Measurements from ENCODE around the gene RRP9. TPM values are rescaled to one million over a fixed set of nuclear protein-coding genes. Genes with fewer than 3 reads are reported as not detected.

Gene RRP9
- total RNA-seq, 2 donors from 2014 or later = 8.0 to 13.2 TPM

DNA sequence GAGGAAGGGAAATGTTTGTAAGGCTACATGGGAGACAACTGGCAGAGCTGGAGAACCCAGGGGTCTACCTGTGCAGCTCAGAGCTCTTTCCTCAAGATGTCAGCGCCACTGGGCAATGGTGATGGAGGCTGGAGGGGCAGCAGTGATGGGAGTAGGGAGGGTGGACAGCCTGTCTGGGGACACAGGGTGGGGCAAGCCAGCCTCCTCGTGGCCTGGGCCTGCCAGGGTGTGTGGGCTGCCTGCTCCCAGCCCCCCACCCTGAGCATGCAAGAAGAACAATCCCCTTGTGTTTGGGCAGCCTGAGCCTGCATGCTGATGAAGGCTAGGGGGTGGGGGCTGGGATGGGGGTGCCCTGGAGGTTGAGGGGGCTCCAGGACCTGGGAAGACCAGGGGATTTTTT, 24.3 kb upstream of the RRP9 start:
- H3K9me3 ChIP-seq = no peaks in the 10 kb centered on the region
- no peak for ATAC-seq
- H3K4me3 ChIP-seq = no peak overlapping the region
- no peak for DNase-seq
- TF ChIP-seq POLR2A (IDR thresholded peaks at IDR 0.05) = no peak
- TF ChIP-seq, protein P1, sequence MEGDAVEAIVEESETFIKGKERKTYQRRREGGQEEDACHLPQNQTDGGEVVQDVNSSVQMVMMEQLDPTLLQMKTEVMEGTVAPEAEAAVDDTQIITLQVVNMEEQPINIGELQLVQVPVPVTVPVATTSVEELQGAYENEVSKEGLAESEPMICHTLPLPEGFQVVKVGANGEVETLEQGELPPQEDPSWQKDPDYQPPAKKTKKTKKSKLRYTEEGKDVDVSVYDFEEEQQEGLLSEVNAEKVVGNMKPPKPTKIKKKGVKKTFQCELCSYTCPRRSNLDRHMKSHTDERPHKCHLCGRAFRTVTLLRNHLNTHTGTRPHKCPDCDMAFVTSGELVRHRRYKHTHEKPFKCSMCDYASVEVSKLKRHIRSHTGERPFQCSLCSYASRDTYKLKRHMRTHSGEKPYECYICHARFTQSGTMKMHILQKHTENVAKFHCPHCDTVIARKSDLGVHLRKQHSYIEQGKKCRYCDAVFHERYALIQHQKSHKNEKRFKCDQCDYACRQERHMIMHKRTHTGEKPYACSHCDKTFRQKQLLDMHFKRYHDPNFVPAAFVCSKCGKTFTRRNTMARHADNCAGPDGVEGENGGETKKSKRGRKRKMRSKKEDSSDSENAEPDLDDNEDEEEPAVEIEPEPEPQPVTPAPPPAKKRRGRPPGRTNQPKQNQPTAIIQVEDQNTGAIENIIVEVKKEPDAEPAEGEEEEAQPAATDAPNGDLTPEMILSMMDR (IDR thresholded peaks at IDR 0.05) = no peak
- H3K27me3 ChIP-seq = no peaks in the 10 kb centered on the region
- WGBS, 2 donors = 80% methylated on average over 2 of the region's 2 CpGs
- intact Hi-C loops (cut with DNase I) = no loop called here
- peaks cover 63% of the 10 kb centered on the region for H3K4me1 ChIP-seq
- H3K27ac ChIP-seq = no peak overlapping the region
- H3K36me3 ChIP-seq (replicated peaks in 1 of 2; ENCODE audit: insufficient read depth in 1 of 2, low read depth in 2 of 2) = no peaks in the 10 kb centered on the region

DNA sequence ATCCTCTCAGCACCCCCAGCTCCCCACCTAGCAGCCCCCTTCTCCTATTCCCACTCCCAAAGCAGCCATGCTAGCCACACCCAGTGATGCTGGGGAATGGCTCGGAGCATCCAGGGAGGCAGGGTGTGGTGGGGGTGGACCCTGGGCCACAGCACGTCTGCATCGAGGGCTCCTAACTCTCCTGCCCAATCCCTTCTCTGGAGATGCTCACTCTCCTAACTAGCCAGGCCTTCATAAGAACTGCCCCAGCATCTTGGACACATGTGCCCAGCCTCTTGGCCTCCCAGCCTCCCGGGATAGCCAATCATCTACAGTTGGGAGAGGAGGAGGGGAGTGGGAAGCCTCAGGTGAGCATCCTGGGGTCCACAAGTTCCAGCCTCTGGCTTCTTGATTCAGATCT, 22.8 kb upstream of the RRP9 start:
- Histone ChIP-seq H3K9me3 (no peaks in the 10 kb centered on the region), H3K27ac (no peak overlapping the region), H3K4me1 (peaks cover 48% of the 10 kb centered on the region), H3K4me3 (no peak overlapping the region), H3K27me3 (no peaks in the 10 kb centered on the region), H3K36me3 (replicated peaks in 1 of 2; ENCODE audit: insufficient read depth in 1 of 2, low read depth in 2 of 2) (no peaks in the 10 kb centered on the region)
- no peak for DNase-seq
- TF ChIP-seq POLR2A (IDR thresholded peaks at IDR 0.05) = no peak
- TF ChIP-seq, protein P1 (IDR thresholded peaks at IDR 0.05) = no peak
- intact Hi-C loops (cut with DNase I) = no loop called here
- no peak for ATAC-seq
- WGBS, 2 donors = 83 to 84% methylated on average over 4 of the region's 4 CpGs

DNA sequence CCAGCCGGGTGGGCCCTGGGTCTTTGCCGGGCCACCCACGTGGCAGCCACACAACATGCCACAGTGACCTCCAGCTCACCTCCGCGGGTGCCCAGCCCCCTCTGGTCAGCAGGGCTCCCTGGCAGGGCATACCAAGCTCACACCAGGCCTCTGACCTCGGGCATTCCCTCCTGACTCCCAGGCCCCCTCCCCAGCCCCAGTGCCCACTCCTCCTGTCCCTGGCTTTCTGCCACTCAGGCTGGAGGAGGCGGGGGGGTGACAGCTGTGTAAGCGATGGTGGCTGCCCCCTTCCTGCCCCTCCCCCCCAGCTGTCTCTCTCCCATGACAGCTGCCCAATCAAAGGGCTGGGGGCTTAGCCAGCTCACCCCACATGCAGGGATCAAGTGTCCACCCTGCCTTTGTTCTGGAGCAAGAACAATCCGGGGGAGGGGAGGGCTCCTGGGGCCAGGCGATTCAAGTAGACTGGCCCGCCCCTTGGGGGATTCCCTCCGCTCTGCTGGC, 22.3 kb upstream of the RRP9 start:
- 69 to 79% methylated on average over 9 to 12 of the region's 12 CpGs for WGBS, 2 donors
- no peak for ATAC-seq

DNA sequence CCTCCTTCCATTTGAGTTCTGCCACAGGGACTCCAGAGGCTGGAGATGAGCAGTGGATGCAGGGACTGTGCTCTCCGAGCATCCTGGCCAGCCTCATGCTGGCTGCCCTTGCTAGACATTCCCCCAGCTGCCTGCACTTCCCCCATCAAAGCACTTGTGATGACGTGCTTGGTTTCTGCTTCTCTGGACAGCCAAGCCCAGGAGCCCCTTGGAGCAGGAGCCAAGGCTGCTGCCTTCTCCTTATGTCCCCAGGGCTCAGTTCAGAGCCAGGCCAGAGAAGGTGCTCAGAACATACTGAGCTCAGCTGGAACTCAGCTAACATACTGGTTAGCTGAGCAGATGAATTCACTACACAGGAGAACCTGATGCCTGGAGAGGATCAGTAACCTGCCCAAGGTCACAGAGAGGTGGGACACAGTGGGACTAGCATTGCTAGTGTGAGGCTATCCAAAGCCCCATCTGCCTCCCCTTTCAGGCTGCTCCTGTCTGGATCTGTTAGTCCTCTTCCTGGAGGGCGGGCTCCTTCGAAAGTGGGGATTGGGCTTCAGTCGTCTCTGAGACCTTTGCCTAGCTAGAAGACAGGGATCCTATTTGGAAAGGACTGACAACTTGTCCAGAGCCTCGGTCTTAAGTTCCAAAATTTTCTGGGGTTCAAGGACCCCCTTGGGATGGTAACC, 21.3 kb upstream of the RRP9 start:
- Histone ChIP-seq H3K36me3 (replicated peaks in 1 of 2; ENCODE audit: insufficient read depth in 1 of 2, low read depth in 2 of 2) (no peaks in the 10 kb centered on the region), H3K9me3 (no peaks in the 10 kb centered on the region), H3K27me3 (no peaks in the 10 kb centered on the region), H3K27ac (no peak overlapping the region), H3K4me3 (no peak overlapping the region), H3K4me1 (peaks cover 35% of the 10 kb centered on the region)
- DNase-seq = no peak
- no peak for TF ChIP-seq POLR2A (IDR thresholded peaks at IDR 0.05)
- TF ChIP-seq, protein P1 (IDR thresholded peaks at IDR 0.05) = no peak
- intact Hi-C loops (cut with DNase I) = no loop called here
- ATAC-seq = no peak
- WGBS, 2 donors = 84 to 95% methylated on average over 2 to 6 of the region's 6 CpGs

More for the DNA sequence above, 22.3 kb upstream of the RRP9 start:
- Histone ChIP-seq H3K9me3 (no peaks in the 10 kb centered on the region), H3K4me1 (peaks cover 43% of the 10 kb centered on the region), H3K27me3 (no peaks in the 10 kb centered on the region), H3K27ac (no peak overlapping the region), H3K4me3 (no peak overlapping the region), H3K36me3 (replicated peaks in 1 of 2; ENCODE audit: insufficient read depth in 1 of 2, low read depth in 2 of 2) (no peaks in the 10 kb centered on the region)
- no peak for TF ChIP-seq POLR2A (IDR thresholded peaks at IDR 0.05)
- TF ChIP-seq, protein P1 (IDR thresholded peaks at IDR 0.05) = no peak
- DNase-seq = no peak
- intact Hi-C loops (cut with DNase I) = no loop called here
